Hepatocyte (in vitro differentiated cells): ENCODE measurements around the gene TSSC4. TPM values are rescaled to one million over a fixed set of nuclear protein-coding genes. Genes with fewer than 3 reads are reported as not detected.

Experiments
- DNase-seq: peaks from one replicate; pipeline ENCODE4 v3.0.0-alpha.2; 2016; ENCODE audit warnings: low spot score
- H2AFZ ChIP-seq: fragments of 200-600 bp; sonication (generic); 2 replicates; pipeline ENCODE4 v1.6.0; 2016; ENCODE audit warnings: antibody characterized with exemption, mild to moderate bottlenecking
- H3K27ac ChIP-seq: fragments of 200-600 bp; sonication (generic); 2 replicates; pipeline ENCODE4 v1.5.1; 2016; ENCODE audit warnings: mild to moderate bottlenecking
- H3K27me3 ChIP-seq: fragments of 200-600 bp; sonication (generic); 2 replicates; pipeline ENCODE4 v1.6.1; 2016
- H3K36me3 ChIP-seq: fragments of 200-600 bp; sonication (generic); replicated peaks from 2 replicates; pipeline ENCODE4 v1.5.1; 2016; ENCODE audit warnings: low read depth; ENCODE audit not compliant: insufficient read depth
- H3K4me1 ChIP-seq: fragments of 200-600 bp; sonication (generic); 2 replicates; pipeline ENCODE4 v1.5.1; 2016; ENCODE audit warnings: mild to moderate bottlenecking, moderate library complexity; ENCODE audit not compliant: insufficient read depth
- H3K4me2 ChIP-seq: fragments of 200-600 bp; sonication (generic); 2 replicates; pipeline ENCODE4 v1.6.0; 2016
- H3K4me3 ChIP-seq: fragments of 200-600 bp; sonication (generic); 2 replicates; pipeline ENCODE4 v1.5.1; 2016; ENCODE audit warnings: mild to moderate bottlenecking
- H3K79me2 ChIP-seq: fragments of 200-600 bp; sonication (generic); 2 replicates; pipeline ENCODE4 v1.6.0; 2017; ENCODE audit warnings: mild to moderate bottlenecking
- H3K9me2 ChIP-seq: fragments of 200-600 bp; sonication (generic); replicated peaks from 2 replicates; pipeline ENCODE4 v1.6.0; 2017; ENCODE audit warnings: mild to moderate bottlenecking; ENCODE audit not compliant: insufficient read depth
- H3K9me3 ChIP-seq: fragments of 200-600 bp; sonication (generic); 2 replicates; pipeline ENCODE4 v1.5.1; 2016; ENCODE audit warnings: low read depth, mild to moderate bottlenecking
- H4K20me1 ChIP-seq: fragments of 200-600 bp; sonication (generic); 2 replicates; pipeline ENCODE4 v1.6.0; 2016; ENCODE audit warnings: mild to moderate bottlenecking; ENCODE audit not compliant: insufficient read depth, poor library complexity, severe bottlenecking
- EZH2 ChIP-seq: fragments of 200-600 bp; sonication (generic); IDR thresholded peaks from 2 replicates; pipeline ENCODE4 v1.6.1; 2016; ENCODE audit warnings: antibody characterized with exemption, mild to moderate bottlenecking, borderline replicate concordance
- EZH2phosphoT487 ChIP-seq: fragments of 200-600 bp; sonication (generic); IDR thresholded peaks from one replicate; pipeline ENCODE4 v1.6.1; 2018; ENCODE audit warnings: antibody characterized with exemption, mild to moderate bottlenecking, low read depth, moderate library complexity; ENCODE audit not compliant: unreplicated experiment, severe bottlenecking
- WGBS: methylation state at CpG from one replicate; pipeline ENCODE4 v1.1.6; 2016; ENCODE audit warnings: low lambda C conversion rate; ENCODE audit errors: missing lambda C conversion rate; 5-methylcytosine and 5-hydroxymethylcytosine counted together
- polyA plus RNA-seq: library from polyadenylated mRNA; unstranded; fragments of >200 nt; fragmentation: Nextera tagmentation; extraction: Ambion mirVana; gene quantifications from 2 replicates; pipeline ENCODE4 v1.2.1, GENCODE V29; 2016
- total RNA-seq: library from RNA; depleted of rRNA; stranded (reverse); fragments of >200 nt; gene quantifications from 2 replicates; pipeline ENCODE4 v1.2.3, GENCODE V29; 2014
- TF ChIP-seq, protein P1 (sequence below): fragments of 200-600 bp; sonication (generic); IDR thresholded peaks from 2 replicates; pipeline ENCODE4 v1.5.1; 2016; ENCODE audit warnings: antibody characterized with exemption, mild to moderate bottlenecking; ENCODE audit not compliant: poor library complexity

The TSSC4 gene
- total and polyA plus RNA-seq, 2 experiments from 2014 or later: 33.8 to 68.5 TPM

GRCh38 chr11:2416765-2417164 is 16.2 kb downstream of the TSSC4 start:
- H2AFZ ChIP-seq: no peak overlapping the region
- H3K9me3 ChIP-seq: no peaks in the 10 kb centered on the region
- no peaks in the 10 kb centered on the region for H3K36me3 ChIP-seq
- 90% methylated on average over 18 of the region's 18 CpGs for WGBS
- H3K4me1 ChIP-seq: no peaks in the 10 kb centered on the region
- no peak overlapping the region for H3K4me2 ChIP-seq
- H3K9me2 ChIP-seq: no peaks in the 10 kb centered on the region
- H3K4me3 ChIP-seq: no peak overlapping the region
- no peaks in the 10 kb centered on the region for H3K27me3 ChIP-seq
- H3K27ac ChIP-seq: no peak overlapping the region
- TF ChIP-seq EZH2: no peak
- no peak for TF ChIP-seq EZH2phosphoT487
- TF ChIP-seq, protein P1, sequence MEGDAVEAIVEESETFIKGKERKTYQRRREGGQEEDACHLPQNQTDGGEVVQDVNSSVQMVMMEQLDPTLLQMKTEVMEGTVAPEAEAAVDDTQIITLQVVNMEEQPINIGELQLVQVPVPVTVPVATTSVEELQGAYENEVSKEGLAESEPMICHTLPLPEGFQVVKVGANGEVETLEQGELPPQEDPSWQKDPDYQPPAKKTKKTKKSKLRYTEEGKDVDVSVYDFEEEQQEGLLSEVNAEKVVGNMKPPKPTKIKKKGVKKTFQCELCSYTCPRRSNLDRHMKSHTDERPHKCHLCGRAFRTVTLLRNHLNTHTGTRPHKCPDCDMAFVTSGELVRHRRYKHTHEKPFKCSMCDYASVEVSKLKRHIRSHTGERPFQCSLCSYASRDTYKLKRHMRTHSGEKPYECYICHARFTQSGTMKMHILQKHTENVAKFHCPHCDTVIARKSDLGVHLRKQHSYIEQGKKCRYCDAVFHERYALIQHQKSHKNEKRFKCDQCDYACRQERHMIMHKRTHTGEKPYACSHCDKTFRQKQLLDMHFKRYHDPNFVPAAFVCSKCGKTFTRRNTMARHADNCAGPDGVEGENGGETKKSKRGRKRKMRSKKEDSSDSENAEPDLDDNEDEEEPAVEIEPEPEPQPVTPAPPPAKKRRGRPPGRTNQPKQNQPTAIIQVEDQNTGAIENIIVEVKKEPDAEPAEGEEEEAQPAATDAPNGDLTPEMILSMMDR: no peak
- no peaks in the 10 kb centered on the region for H4K20me1 ChIP-seq
- H3K79me2 ChIP-seq: no peaks in the 10 kb centered on the region
- no peak for DNase-seq

DNA sequence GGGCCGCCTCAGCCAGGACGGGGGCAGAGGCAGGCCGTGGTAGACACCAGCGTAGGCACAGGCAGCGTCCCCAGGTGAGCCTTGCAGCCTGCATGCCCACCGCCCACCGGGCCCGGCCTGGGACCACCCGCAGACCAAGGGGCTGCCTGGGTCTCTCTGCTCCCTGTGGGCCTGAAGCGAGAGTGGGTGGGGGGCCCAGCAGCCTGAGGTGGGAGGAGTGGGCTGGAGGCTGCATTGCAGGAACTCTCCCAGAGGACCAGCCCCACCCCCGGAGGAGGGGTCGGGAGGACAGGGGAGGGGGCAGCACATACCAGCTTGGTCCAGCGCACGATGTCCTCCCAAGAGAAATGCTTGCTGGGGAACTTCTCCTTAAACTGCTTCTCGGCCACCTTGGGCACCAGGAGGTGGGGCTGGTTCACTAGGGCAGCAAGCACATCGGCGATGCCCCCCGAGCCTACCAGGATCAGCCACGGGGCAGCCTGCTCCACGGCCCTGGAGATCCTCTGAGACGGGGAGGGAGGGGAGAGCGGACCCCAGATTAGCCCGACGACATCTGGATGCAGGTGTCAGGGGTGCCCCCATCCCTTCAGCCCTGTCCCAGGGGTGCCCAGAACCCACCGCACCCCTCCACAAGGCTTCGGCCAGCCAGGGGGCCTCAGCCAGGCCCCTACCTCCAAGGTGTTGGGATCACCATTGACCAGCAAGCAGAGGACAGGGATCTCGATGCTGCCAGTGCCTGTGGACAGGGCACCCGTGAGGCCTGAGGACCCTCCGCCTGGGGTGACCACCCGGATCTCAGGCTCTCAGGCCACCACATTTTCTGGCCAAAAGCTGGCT is 17.5 kb downstream of the TSSC4 start:
- TF ChIP-seq EZH2phosphoT487: no peak
- no peaks in the 10 kb centered on the region for H3K4me1 ChIP-seq
- H4K20me1 ChIP-seq: no peaks in the 10 kb centered on the region
- H3K27me3 ChIP-seq: no peaks in the 10 kb centered on the region
- H3K9me3 ChIP-seq: no peaks in the 10 kb centered on the region
- H3K4me2 ChIP-seq: no peak overlapping the region
- no peaks in the 10 kb centered on the region for H3K79me2 ChIP-seq
- no peak overlapping the region for H2AFZ ChIP-seq
- no peaks in the 10 kb centered on the region for H3K36me3 ChIP-seq
- H3K9me2 ChIP-seq: no peaks in the 10 kb centered on the region
- H3K4me3 ChIP-seq: no peak overlapping the region
- H3K27ac ChIP-seq: no peak overlapping the region
- WGBS: 91% methylated on average over 30 of the region's 30 CpGs
- no peak for DNase-seq

DNA sequence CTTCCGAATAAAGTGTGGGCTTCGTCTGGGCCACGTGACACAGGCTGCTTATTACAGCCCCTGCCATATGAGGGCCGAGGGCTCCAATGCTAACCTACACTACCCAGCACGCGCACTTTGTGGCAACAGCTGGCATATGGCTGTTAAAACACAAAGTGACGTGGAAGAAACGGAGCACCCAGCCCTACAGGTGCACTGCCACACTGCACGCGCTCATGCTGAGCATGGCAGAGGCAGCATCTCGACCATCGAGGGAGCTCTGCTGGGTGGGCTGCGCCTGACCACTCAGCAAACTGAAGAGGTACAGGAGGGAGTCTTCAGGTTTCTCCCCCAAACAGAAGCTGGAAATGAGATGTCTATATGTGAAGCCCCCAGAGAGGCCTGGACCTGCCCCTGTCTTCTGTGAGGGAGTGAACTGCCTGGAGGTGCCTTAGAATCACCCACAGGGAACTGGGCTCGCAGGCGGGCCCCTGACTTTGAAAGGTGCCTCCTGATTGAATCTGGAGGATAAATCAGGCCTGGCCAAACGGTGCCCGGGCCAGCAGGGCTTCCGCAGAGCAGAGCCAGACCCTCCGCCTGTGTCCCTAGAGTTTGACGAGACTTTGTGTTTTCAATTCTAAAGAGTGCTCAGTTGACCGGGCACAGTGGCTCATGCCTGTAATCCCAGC is 18.3 kb downstream of the TSSC4 start:
- H3K27me3 ChIP-seq: no peaks in the 10 kb centered on the region
- H3K4me3 ChIP-seq: no peak overlapping the region
- WGBS: 96% methylated on average over 21 of the region's 21 CpGs
- H3K9me3 ChIP-seq: no peaks in the 10 kb centered on the region
- no peaks in the 10 kb centered on the region for H3K36me3 ChIP-seq
- H3K4me2 ChIP-seq: no peak overlapping the region
- no peaks in the 10 kb centered on the region for H3K9me2 ChIP-seq
- H4K20me1 ChIP-seq: no peaks in the 10 kb centered on the region
- H3K79me2 ChIP-seq: no peaks in the 10 kb centered on the region
- DNase-seq: no peak
- TF ChIP-seq EZH2phosphoT487 (no peak), EZH2 (no peak)
- TF ChIP-seq, protein P1: no peak
- no peaks in the 10 kb centered on the region for H3K4me1 ChIP-seq
- H2AFZ ChIP-seq: no peak overlapping the region
- no peak overlapping the region for H3K27ac ChIP-seq
